ENCODE measurements around the gene LPIN1. TPM values are rescaled to one million over a fixed set of nuclear protein-coding genes. Genes with fewer than 3 reads are reported as not detected.
A peak's percentile ranks its signal among the peaks of the same experiment; 100 is the strongest.

Gene LPIN1
- total RNA-seq, 2 experiments from 2014 or later, result 41.1 to 48.0 TPM

- Mint-ChIP-seq H3K9me3 (no peaks in the 10 kb centered on the region), H3K4me1 (ENCODE audit: low read depth) (peaks cover 55% of the 10 kb centered on the region), H3K36me3 (peaks cover 52% of the 10 kb centered on the region), H3K27ac (peak overlapping the region; percentile 61), H3K27me3 (no peaks in the 10 kb centered on the region), H3K4me3 (peak overlapping the region; percentile 53)
- DNase-seq, result no peak
- ChIA-PET POLR2A (interaction anchor here (2.0 kb wide), 1 partner anchor 24 kb away, joined by 5 read pairs; no protein-coding TSS in a partner anchor), CTCF (interaction anchor here (0.7 to 10.8 kb wide), 6 partner anchors 26 to 241 kb away, joined by 3 to 364 read pairs (median 42); partner anchors contain the start of gene LPIN1)
- intact Hi-C loops (cut with micrococcal nuclease), result loop anchor here (2.0 kb wide), 1 partner anchor 33 kb away; no protein-coding TSS in a partner anchor
Measured at GRCh38 chr2:11777886-11778415, 31.5 kb downstream of the LPIN1 start.

- peaks cover 52% of the 10 kb centered on the region for H3K36me3 Mint-ChIP-seq
- DNase-seq, result no peak
Measured at GRCh38 chr2:11778416-11778815, 32.0 kb downstream of the LPIN1 start.

GRCh38 chr2:11778923-11779757 is 32.7 kb downstream of the LPIN1 start:
- peak; percentile 89 for DNase-seq
- ChIA-PET POLR2A (interaction anchor here (0.6 to 2.0 kb wide), 4 partner anchors 25 to 84 kb away, joined by 3 to 5 read pairs (median 4); partner anchors contain the start of gene LPIN1), CTCF (interaction anchor here (0.6 to 10.8 kb wide), 27 partner anchors 9 to 718 kb away, joined by 3 to 364 read pairs (median 4); partner anchors contain the start of gene LPIN1)
- Mint-ChIP-seq H3K4me3 (peak overlapping the region; percentile 53), H3K27me3 (no peaks in the 10 kb centered on the region), H3K36me3 (peaks cover 52% of the 10 kb centered on the region), H3K4me1 (ENCODE audit: low read depth) (peaks cover 44% of the 10 kb centered on the region), H3K9me3 (no peaks in the 10 kb centered on the region), H3K27ac (peak overlapping the region; percentile 61)
- intact Hi-C loops (cut with micrococcal nuclease), result loop anchor here (1.0 to 2.0 kb wide), 5 partner anchors 34 to 301 kb away; no protein-coding TSS in a partner anchor

More at GRCh38 chr2:11778416-11778815, 32.0 kb downstream of the LPIN1 start:
- CTCF ChIA-PET, result interaction anchor here (0.7 to 10.8 kb wide), 6 partner anchors 27 to 241 kb away, joined by 3 to 364 read pairs (median 42); partner anchors contain the start of gene LPIN1
- Mint-ChIP-seq H3K27ac (peak overlapping the region; percentile 61), H3K4me1 (ENCODE audit: low read depth) (peaks cover 51% of the 10 kb centered on the region), H3K9me3 (no peaks in the 10 kb centered on the region), H3K27me3 (no peaks in the 10 kb centered on the region), H3K4me3 (peak overlapping the region; percentile 53)
- POLR2A ChIA-PET, result interaction anchor here (2.0 kb wide), 1 partner anchor 24 kb away, joined by 5 read pairs; no protein-coding TSS in a partner anchor
- intact Hi-C loops (cut with micrococcal nuclease), result loop anchor here (2.0 kb wide), 1 partner anchor 34 kb away; no protein-coding TSS in a partner anchor

GRCh38 chr2:11781602-11782001 is 35.2 kb downstream of the LPIN1 start:
- POLR2A ChIA-PET, result no interaction called here
- CTCF ChIA-PET, result interaction anchor here (0.6 to 10.8 kb wide), 5 partner anchors 10 to 88 kb away, joined by 3 to 364 read pairs (median 78); partner anchors contain the start of gene LPIN1
- H3K9me3 Mint-ChIP-seq, result no peaks in the 10 kb centered on the region
- peaks cover 58% of the 10 kb centered on the region for H3K36me3 Mint-ChIP-seq
- intact Hi-C loops (cut with micrococcal nuclease), result no loop called here
- no peak overlapping the region for H3K27ac Mint-ChIP-seq
- H3K27me3 Mint-ChIP-seq, result no peaks in the 10 kb centered on the region
- DNase-seq, result no peak
- H3K4me1 Mint-ChIP-seq (ENCODE audit: low read depth), result peaks cover 27% of the 10 kb centered on the region
- no peak overlapping the region for H3K4me3 Mint-ChIP-seq

- peaks cover 5% of the 10 kb centered on the region for H3K4me1 Mint-ChIP-seq (ENCODE audit: low read depth)
- no peaks in the 10 kb centered on the region for H3K9me3 Mint-ChIP-seq
- peaks cover 66% of the 10 kb centered on the region for H3K36me3 Mint-ChIP-seq
- intact Hi-C loops (cut with micrococcal nuclease), result no loop called here
- H3K4me3 Mint-ChIP-seq, result no peak overlapping the region
- no peak overlapping the region for H3K27ac Mint-ChIP-seq
- no peaks in the 10 kb centered on the region for H3K27me3 Mint-ChIP-seq
- DNase-seq, result no peak
- POLR2A ChIA-PET, result no interaction called here
- CTCF ChIA-PET, result interaction anchor here (0.6 to 10.8 kb wide), 18 partner anchors 9 to 1223 kb away, joined by 3 to 364 read pairs (median 4); partner anchors contain the start of gene LPIN1
Measured at GRCh38 chr2:11784280-11784679, 37.8 kb downstream of the LPIN1 start.

GRCh38 chr2:11784747-11785610 is 38.5 kb downstream of the LPIN1 start:
- peak; percentile 46 for DNase-seq
- Mint-ChIP-seq H3K27ac (no peak overlapping the region), H3K36me3 (peaks cover 66% of the 10 kb centered on the region), H3K4me1 (ENCODE audit: low read depth) (no peaks in the 10 kb centered on the region), H3K27me3 (no peaks in the 10 kb centered on the region), H3K9me3 (no peaks in the 10 kb centered on the region), H3K4me3 (no peak overlapping the region)
- POLR2A ChIA-PET, result no interaction called here
- intact Hi-C loops (cut with micrococcal nuclease), result no loop called here
- CTCF ChIA-PET, result interaction anchor here (0.6 to 10.8 kb wide), 19 partner anchors 8 to 1222 kb away, joined by 3 to 364 read pairs (median 4); partner anchors contain the start of gene LPIN1

GRCh38 chr2:11785611-11785940 is 39.1 kb downstream of the LPIN1 start:
- Mint-ChIP-seq H3K27me3 (no peaks in the 10 kb centered on the region), H3K36me3 (peaks cover 66% of the 10 kb centered on the region), H3K4me3 (no peak overlapping the region), H3K9me3 (no peaks in the 10 kb centered on the region), H3K4me1 (ENCODE audit: low read depth) (no peaks in the 10 kb centered on the region), H3K27ac (no peak overlapping the region)
- no peak for DNase-seq
- POLR2A ChIA-PET, result no interaction called here
- CTCF ChIA-PET, result interaction anchor here (1.0 to 10.8 kb wide), 11 partner anchors 11 to 1221 kb away, joined by 3 to 364 read pairs (median 7); partner anchors contain the start of gene LPIN1
- intact Hi-C loops (cut with micrococcal nuclease), result no loop called here

GRCh38 chr2:11786191-11786590 is 39.8 kb downstream of the LPIN1 start:
- H3K4me3 Mint-ChIP-seq, result no peak overlapping the region
- DNase-seq, result no peak
- H3K36me3 Mint-ChIP-seq, result peaks cover 68% of the 10 kb centered on the region
- H3K27ac Mint-ChIP-seq, result no peak overlapping the region
- H3K9me3 Mint-ChIP-seq, result no peaks in the 10 kb centered on the region
- intact Hi-C loops (cut with micrococcal nuclease), result no loop called here
- peaks cover 3% of the 10 kb centered on the region for H3K4me1 Mint-ChIP-seq (ENCODE audit: low read depth)
- ChIA-PET CTCF (interaction anchor here (0.9 to 10.8 kb wide), 4 partner anchors 12 to 746 kb away, joined by 3 to 364 read pairs (median 128); partner anchors contain the start of gene LPIN1), POLR2A (no interaction called here)
- no peaks in the 10 kb centered on the region for H3K27me3 Mint-ChIP-seq

- intact Hi-C loops (cut with micrococcal nuclease), result no loop called here
- H3K4me1 Mint-ChIP-seq (ENCODE audit: low read depth), result peaks cover 3% of the 10 kb centered on the region
- H3K36me3 Mint-ChIP-seq, result peaks cover 66% of the 10 kb centered on the region
- no peaks in the 10 kb centered on the region for H3K27me3 Mint-ChIP-seq
- POLR2A ChIA-PET, result no interaction called here
- H3K27ac Mint-ChIP-seq, result no peak overlapping the region
- no peaks in the 10 kb centered on the region for H3K9me3 Mint-ChIP-seq
- CTCF ChIA-PET, result interaction anchor here (0.9 to 10.8 kb wide), 4 partner anchors 46 to 746 kb away, joined by 3 to 364 read pairs (median 126); partner anchors contain the start of gene LPIN1
- no peak for DNase-seq
- H3K4me3 Mint-ChIP-seq, result no peak overlapping the region
Measured at GRCh38 chr2:11786592-11786991, 40.2 kb downstream of the LPIN1 start.

- H3K4me1 Mint-ChIP-seq (ENCODE audit: low read depth), result peaks cover 3% of the 10 kb centered on the region
- ChIA-PET POLR2A (no interaction called here), CTCF (interaction anchor here (0.6 to 2.0 kb wide), 6 partner anchors 9 to 1219 kb away, joined by 3 to 11 read pairs (median 4); no protein-coding TSS in a partner anchor)
- H3K9me3 Mint-ChIP-seq, result no peaks in the 10 kb centered on the region
- no peak for DNase-seq
- intact Hi-C loops (cut with micrococcal nuclease), result no loop called here
- H3K36me3 Mint-ChIP-seq, result peaks cover 71% of the 10 kb centered on the region
- H3K27ac Mint-ChIP-seq, result no peak overlapping the region
- H3K27me3 Mint-ChIP-seq, result no peaks in the 10 kb centered on the region
- no peak overlapping the region for H3K4me3 Mint-ChIP-seq
Measured at GRCh38 chr2:11787991-11788390, 41.6 kb downstream of the LPIN1 start.

GRCh38 chr2:11788461-11789124 is 42.2 kb downstream of the LPIN1 start:
- CTCF ChIA-PET, result interaction anchor here (0.6 to 2.0 kb wide), 6 partner anchors 9 to 1218 kb away, joined by 3 to 11 read pairs (median 4); no protein-coding TSS in a partner anchor
- H3K36me3 Mint-ChIP-seq, result peaks cover 76% of the 10 kb centered on the region
- POLR2A ChIA-PET, result no interaction called here
- H3K4me3 Mint-ChIP-seq, result no peak overlapping the region
- intact Hi-C loops (cut with micrococcal nuclease), result no loop called here
- no peaks in the 10 kb centered on the region for H3K27me3 Mint-ChIP-seq
- DNase-seq, result no peak
- H3K4me1 Mint-ChIP-seq (ENCODE audit: low read depth), result peaks cover 3% of the 10 kb centered on the region
- no peak overlapping the region for H3K27ac Mint-ChIP-seq
- H3K9me3 Mint-ChIP-seq, result no peaks in the 10 kb centered on the region

Measured in activated CD4-positive, alpha-beta memory T cell treated with anti-CD3 and anti-CD28 coated beads for 36 hours (primary cell).